ENCODE results near the gene PLXND1.
"Not testable (repeated sequence)": the region's sequence is repeated elsewhere in the genome, so short reads cannot be mapped to it uniquely, and the experiment has no call there.

PLXND1 gene

DNA sequence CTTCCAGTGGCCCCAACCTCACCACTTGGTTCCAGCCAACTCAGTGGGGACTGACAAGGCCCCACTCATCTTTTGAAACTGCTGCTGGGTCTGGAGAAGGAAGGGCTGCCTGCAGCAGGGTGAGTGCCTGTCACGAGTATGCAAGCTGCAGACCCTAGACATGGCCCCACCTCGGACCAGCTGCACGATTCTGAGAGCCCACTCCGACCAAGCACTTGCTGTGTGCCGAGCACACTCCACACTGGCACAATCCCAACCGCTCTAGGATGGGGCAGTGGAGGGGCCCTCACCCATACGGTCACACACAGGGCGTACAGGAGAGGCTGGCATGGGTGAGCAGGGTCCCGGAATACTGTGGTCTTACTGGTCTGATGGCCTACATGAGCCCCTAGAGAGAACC, 8.0 kb upstream of the PLXND1 start:
- DNase-seq (ENCODE audit: low read depth in 2 of 2, low spot score in 1 of 2): no peak

DNA sequence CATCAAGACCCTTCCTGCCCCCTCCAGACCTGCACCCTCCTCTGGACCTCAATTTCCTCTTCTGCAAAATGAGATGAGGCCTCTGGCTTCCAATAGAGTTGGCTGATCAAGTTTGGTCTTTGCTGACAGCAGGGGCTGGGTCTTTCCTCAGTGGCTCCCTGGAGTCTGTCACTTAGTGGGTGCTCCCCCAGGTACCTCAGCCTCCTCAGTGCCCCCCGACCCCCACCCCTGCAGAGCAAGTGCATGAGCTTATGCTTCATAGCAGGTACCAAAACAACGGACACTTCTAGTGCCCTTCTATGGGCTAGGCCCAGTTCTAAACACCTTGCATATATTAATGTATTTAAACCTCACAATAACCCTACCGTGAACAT, 6.9 kb upstream of the PLXND1 start:
- no peak for DNase-seq (ENCODE audit: low read depth in 2 of 2, low spot score in 1 of 2)

DNA sequence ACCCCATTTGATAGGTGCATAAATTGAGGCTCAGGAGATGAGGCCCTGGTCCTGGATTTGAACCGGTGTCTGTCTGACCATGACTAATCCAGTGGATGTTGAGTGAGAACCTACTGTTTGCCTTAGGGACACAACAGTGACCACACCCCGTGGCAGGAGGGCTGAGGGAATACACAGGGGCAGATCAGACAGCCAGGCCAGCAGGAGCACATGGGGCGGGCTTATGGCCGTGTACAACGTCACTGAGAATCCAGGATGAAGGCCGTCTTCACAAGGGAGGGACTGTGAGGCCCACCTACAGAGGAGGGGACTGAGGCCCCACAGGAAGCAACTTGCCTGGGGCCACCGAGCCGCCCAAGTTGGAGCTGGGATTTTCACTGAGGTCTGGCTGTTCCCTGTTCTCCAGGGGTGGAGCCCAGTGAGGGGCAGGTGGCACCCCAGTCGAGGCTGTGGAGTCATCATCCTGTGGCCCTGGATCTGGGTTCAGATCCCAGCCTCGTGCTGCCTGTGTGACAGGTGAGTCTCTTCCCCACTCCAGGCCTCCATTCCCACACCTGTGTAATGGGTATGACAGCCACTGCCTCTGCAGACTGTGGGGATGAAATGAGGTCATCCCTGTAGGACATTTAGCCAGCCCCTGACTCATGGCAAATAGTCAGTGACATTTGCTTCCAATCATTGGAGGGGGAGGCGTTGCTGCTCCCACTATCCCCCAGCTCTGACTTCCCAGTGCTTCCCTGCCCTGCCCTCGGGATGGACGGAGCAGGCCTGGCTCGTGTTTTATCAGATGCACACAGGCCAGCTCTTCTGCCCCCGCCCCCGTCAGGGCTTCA, 6.3 kb upstream of the PLXND1 start:
- DNase-seq (ENCODE audit: low read depth in 2 of 2, low spot score in 1 of 2): no peak

- DNase-seq (ENCODE audit: low read depth in 2 of 2, low spot score in 1 of 2): no peak
Measured at GRCh38 chr3:129611812-129612533, 5.5 kb upstream of the PLXND1 start.

DNA sequence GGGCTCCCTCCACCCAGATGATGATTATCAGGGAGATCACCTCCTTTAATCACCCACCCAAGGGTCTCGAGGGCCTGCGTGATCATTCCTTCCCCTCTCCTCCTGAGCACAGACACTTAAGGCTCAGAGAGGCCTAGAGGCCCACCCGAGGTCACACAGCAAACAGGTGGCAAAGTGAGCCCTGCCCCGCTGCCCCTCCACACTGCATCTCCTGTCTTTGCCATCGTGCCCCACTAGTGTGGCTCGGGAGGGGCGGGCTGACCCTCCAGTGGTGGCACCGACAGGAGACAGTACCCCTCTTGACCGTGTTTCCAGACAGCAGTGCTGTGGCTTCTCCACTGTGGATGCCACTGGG, 4.9 kb upstream of the PLXND1 start:
- DNase-seq (ENCODE audit: low read depth in 2 of 2, low spot score in 1 of 2): no peak

DNA sequence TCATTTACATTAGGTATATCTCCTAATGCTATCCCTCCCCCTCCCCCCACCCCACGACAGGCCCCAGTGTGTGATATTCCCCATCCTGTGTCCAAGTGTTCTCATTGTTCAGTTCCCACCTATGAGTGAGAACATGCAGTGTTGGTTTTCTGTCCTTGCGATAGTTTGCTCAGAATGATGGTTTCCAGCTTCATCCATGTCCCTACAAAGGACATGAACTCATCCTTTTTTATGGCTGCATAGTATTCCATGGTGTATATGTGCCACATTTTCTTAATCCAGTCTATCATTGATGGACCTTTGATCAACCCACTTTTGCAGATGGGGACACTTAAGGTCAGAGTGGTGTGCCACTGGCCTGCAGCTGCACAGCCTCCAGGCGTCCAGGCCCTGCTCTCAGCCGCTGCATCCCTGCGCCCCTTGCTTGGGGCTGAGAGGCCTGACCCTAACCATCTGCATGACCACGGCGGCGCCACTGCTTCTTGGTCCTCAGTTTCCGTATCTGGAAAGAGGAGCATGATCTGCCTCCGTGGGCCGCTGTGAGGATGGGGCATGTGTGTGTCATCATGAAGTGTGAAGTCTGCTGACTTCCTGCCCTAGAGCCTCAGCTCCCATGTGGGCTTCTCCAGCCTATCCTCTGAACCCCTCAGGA, 4.4 kb upstream of the PLXND1 start:
- DNase-seq (ENCODE audit: low read depth in 2 of 2, low spot score in 1 of 2): not testable (repeated sequence)

DNA sequence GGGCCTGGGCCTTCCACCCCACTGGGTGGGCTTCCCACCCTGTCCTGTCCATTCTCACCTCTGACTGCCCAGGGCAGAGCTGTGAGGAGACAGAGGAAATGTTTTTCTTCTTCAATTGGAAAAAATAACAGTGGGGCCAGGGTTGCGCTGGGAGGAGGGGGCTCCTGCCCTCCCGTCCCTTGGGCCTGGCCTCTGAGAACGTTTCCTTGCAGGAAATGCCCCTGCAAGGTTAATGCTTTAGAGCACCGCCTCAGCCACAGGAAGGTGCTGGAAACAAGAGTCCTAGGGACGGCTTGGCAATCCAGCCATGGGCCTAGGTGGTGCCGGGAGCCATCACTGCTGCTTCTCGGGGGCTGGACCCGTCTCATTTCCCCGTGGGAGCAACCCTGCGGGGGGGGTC, 3.8 kb upstream of the PLXND1 start:
- no peak for DNase-seq (ENCODE audit: low read depth in 2 of 2, low spot score in 1 of 2)

- no peak for DNase-seq (ENCODE audit: low read depth in 2 of 2, low spot score in 1 of 2)
Measured at GRCh38 chr3:129609591-129610182, 3.2 kb upstream of the PLXND1 start.

DNA sequence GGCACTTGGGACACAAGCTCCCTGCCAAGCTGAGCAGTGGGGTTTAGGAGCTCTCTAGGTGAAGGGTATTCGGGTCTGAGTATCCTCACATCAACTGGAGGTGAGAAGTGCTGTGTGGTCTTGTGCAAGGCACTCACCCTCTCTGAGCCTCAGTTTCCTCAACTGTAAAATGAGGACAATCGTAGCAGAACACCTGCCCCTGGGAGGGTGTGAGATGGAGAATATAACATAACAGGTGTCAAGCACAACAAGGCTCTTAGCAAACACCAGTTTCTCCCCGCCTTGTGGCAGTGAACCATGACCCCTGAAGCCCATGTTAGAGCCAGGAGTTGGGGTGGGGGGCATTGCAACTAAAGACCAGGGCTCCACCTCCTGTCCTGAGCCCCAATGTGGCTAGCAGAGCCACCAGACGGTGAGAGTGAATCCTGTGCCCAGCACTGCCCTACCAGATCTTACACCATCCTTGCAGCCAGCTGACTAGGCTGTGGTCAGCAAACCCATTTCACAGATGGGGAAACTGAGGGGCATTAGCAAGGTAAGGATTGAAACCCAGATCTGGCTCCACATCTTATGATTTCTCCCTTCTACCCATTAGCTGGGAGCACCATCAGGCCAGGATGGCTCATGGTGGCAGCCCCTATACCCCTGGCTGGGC, 2.6 kb upstream of the PLXND1 start:
- DNase-seq (ENCODE audit: low read depth in 2 of 2, low spot score in 1 of 2): no peak

DNA sequence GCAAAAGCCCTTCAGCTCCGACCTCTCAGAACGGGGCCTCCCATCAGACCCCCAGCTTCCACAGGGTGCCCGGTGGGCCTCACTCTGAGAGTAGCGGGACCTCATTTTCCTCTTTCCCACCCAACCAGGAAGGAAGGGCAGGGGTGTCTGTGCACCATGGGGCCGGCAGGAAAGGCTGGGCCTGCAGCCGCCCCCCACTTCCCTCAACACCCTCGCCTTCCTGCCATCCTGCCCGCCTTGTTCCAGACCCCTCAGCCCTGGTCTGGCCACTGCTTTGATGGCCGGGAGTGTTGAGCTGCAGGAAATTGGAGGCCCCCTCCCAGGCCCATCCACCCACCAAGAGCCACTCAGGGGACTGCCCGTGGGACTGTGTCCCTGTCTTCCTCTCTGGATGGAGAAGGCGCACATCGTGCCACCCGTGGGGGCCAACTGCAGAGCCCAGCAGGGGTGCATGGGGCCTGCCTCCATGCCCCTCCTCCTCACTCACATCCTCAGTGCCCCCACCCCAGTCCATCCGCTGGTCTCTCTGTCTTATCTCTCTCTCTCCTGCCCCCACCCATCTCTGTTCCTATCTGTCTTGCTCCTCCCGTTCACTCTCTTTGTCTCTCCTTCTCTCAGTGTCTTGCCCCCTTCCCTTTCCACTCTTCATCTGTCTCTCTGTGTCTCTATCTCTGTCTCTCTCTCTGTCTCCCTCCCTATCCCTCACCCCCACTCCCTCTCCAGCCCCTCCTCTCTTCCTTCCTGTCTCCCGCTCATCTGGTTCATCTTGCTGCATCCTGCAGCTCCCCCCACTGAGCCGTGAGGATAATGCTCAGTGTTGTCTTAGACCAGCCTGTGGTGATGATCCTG, 1.8 kb upstream of the PLXND1 start:
- no peak for DNase-seq (ENCODE audit: low read depth in 2 of 2, low spot score in 1 of 2)

GRCh38 chr3:129607391-129608068, 1.1 kb upstream of the PLXND1 start:
- no peak for DNase-seq (ENCODE audit: low read depth in 2 of 2, low spot score in 1 of 2)

GRCh38 chr3:129605922-129606635, 397 bp downstream of the PLXND1 start:
- no peak for DNase-seq (ENCODE audit: low read depth in 2 of 2, low spot score in 1 of 2)

GRCh38 chr3:129605203-129605921, 1.1 kb downstream of the PLXND1 start:
- no peak for DNase-seq (ENCODE audit: low read depth in 2 of 2, low spot score in 1 of 2)

DNA sequence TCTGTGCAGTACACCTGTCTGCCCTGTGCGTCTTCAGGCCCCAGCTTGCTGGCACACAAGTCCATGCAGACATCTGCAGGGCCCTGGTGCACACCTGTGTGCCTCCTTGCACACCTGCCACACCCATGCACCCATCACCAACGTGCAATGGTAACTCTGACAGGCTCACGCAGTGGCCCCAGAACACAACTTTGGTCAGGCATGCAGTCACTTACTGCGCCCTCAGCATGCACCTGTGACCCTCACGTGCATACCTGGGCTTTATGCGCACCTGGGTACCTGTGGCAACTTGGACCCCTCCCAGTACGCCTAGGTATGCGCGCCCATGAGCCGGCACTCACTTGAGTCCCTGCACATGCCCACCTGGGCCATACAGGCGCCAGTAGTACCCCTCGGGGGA, 1.7 kb downstream of the PLXND1 start:
- no peak for DNase-seq (ENCODE audit: low read depth in 2 of 2, low spot score in 1 of 2)

DNA sequence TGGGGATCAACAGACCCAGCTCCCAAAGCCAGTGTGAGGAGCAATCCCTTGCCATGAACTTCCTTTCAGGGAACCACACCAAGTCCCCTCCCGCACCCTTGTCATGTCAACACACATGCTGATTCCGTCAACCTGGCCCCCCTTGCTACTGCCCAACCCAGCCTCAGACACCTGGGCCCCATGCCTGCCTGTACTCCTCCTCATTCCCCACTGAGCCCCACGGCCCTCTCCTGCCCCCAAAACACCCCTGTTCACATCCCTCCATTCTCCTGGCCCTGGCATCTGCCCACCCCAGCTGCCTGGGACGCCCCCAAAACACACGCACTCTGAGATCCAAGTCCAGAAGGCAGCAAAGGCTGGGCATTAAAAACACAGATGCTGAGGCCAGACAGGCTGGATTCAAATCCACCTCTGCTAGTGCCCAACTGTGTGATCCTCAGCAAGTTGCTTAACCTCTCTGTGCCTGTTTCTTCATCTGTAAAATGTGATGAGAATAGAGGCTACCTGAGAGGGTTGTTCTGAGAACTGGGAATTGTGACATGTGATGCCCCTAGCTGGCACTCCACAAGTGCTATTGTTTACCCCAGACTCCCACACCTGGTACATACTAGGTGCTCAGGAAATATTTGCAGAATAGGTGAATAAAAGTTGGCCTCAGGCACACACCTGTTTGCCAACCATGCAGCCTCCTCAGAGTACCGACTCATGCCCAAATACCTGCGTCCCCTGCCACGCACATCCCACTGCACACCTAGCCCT, 2.3 kb downstream of the PLXND1 start:
- no peak for DNase-seq (ENCODE audit: low read depth in 2 of 2, low spot score in 1 of 2)

- no peak for DNase-seq (ENCODE audit: low read depth in 2 of 2, low spot score in 1 of 2)
Measured at GRCh38 chr3:129603561-129603942, 2.9 kb downstream of the PLXND1 start.

GRCh38 chr3:129602730-129603560, 3.5 kb downstream of the PLXND1 start:
- no peak for DNase-seq (ENCODE audit: low read depth in 2 of 2, low spot score in 1 of 2)
